HepG2 (cell line): ENCODE data around the gene AGTPBP1.

Experiments used
- CTCF ChIP-seq: sonication (generic); formaldehyde crosslinking; IDR thresholded peaks from 2 replicates; pipeline ENCODE4 v1.5.0; 2020; ENCODE audit warnings: mild to moderate bottlenecking, missing genetic modification reagents, moderate library complexity
- EP300 ChIP-seq, 3 experiments: sonication (generic) in 1 of 3; formaldehyde crosslinking in 1 of 3; IDR thresholded peaks; 2 replicates each; pipeline versions ENCODE4 v1.5.1 to v1.6.1; 2011 to 2020; ENCODE audit warnings: low read depth in 2 of 3, low read length in 2 of 3, borderline replicate concordance in 1 of 3, improper control_type of control experiment in 1 of 3, mild to moderate bottlenecking in 1 of 3, missing genetic modification reagents in 1 of 3, moderate library complexity in 1 of 3
- GTF2F1 ChIP-seq: fragments of 150-350 bp; IDR thresholded peaks from 2 replicates; pipeline ENCODE4 v1.6.1; 2014; ENCODE audit warnings: low read length
- HCFC1 ChIP-seq: fragments of 150-350 bp; IDR thresholded peaks from 2 replicates; pipeline ENCODE4 v1.6.1; 2014; ENCODE audit warnings: low read depth, low read length
- HMG20B ChIP-seq: conservative IDR thresholded peaks from 2 replicates; pipeline ENCODE4 v1.6.1; 2016; ENCODE audit warnings: missing genetic modification reagents, missing compliant biosample characterization
- JUN ChIP-seq: sonication (generic); formaldehyde crosslinking; IDR thresholded peaks from 2 replicates; pipeline ENCODE4 v1.4.0; 2020; ENCODE audit warnings: mild to moderate bottlenecking, missing genetic modification reagents
- MAFK ChIP-seq, 2 experiments: IDR thresholded peaks in 1 of 2; conservative IDR thresholded peaks in 1 of 2; 2 replicates each; pipeline ENCODE4 v1.6.1; 2011; ENCODE audit warnings: improper control_type of control experiment in 2 of 2, low read length in 2 of 2
- NCOA2 ChIP-seq: sonication (generic); formaldehyde crosslinking; IDR thresholded peaks from 2 replicates; pipeline ENCODE4 v1.8.0; 2022; ENCODE audit warnings: inconsistent platforms
- REST ChIP-seq, 2 experiments: IDR thresholded peaks; 2 replicates each; pipeline ENCODE4 v1.6.1; 2011 to 2012; ENCODE audit warnings: low read length in 2 of 2, borderline replicate concordance in 1 of 2, low read depth in 1 of 2, mild to moderate bottlenecking in 1 of 2, moderate library complexity in 1 of 2
- RFX1 ChIP-seq: fragments of 450-650 bp; IDR thresholded peaks from 2 replicates; pipeline ENCODE4 v1.6.1; 2017
- RFX5 ChIP-seq: IDR thresholded peaks from 2 replicates; pipeline ENCODE4 v1.6.1; 2011; ENCODE audit warnings: low read depth, low read length, improper control_type of control experiment
- STAT5B ChIP-seq: sonication (generic); formaldehyde crosslinking; IDR thresholded peaks from 2 replicates; pipeline ENCODE4 v1.4.0; 2020; ENCODE audit warnings: missing genetic modification reagents
- ZNF296 ChIP-seq: sonication (generic); formaldehyde crosslinking; conservative IDR thresholded peaks from 2 replicates; pipeline ENCODE4 v1.5.0; 2020; ENCODE audit warnings: mild to moderate bottlenecking, missing genetic modification reagents

- TF ChIP-seq REST (IDR thresholded peaks at IDR 0.05; ENCODE audit: borderline replicate concordance in 1 of 2, low read depth in 1 of 2, low read length in 2 of 2), result no peak
- no peak for TF ChIP-seq RFX1
- no peak for TF ChIP-seq HMG20B (CRISPR knock-in tag)
- TF ChIP-seq HCFC1, result no peak
- no peak for TF ChIP-seq GTF2F1
- TF ChIP-seq RFX5, result no peak
- TF ChIP-seq ZNF296 (CRISPR knock-in tag), result no peak
- no peak for TF ChIP-seq EP300 (IDR thresholded peaks at IDR 0.05; ENCODE audit: low read depth in 2 of 2, low read length in 2 of 2)
- TF ChIP-seq EP300 (CRISPR knock-in tag; IDR thresholded peaks at IDR 0.05; ENCODE audit: borderline replicate concordance), result no peak
- no peak for TF ChIP-seq CTCF (CRISPR knock-in tag)
- no peak for TF ChIP-seq JUN (CRISPR knock-in tag)
- peak; percentile 21 to 61; a peak in 2 of 4 replicates for TF ChIP-seq MAFK (conservative IDR thresholded peaks at IDR 0.05 in 1 of 2, IDR thresholded peaks at IDR 0.05 in 1 of 2; ENCODE audit: low read length in 2 of 2)
- no peak for TF ChIP-seq NCOA2 (CRISPR knock-in tag)
- TF ChIP-seq STAT5B (CRISPR knock-in tag), result no peak
Observed at GRCh38 chr9:85599540-85600105, 142.1 kb downstream of the AGTPBP1 start.
